GM18505 (cell line): ENCODE data around the gene NR2E3.

Source experiments
- ATAC-seq: cut with Tn5 transposase; IDR thresholded peaks from one replicate; pipeline ENCODE4 v1.9.1; 2021; ENCODE audit not compliant: unreplicated experiment
- POLR2A ChIP-seq: IDR thresholded peaks from 4 replicates; pipeline ENCODE4 v1.6.1; 2011; ENCODE audit warnings: borderline replicate concordance; ENCODE audit not compliant: insufficient read depth, insufficient read length; ENCODE audit errors: extremely low read depth

NR2E3 gene

GRCh38 chr15:71801935-71802655 is 8.3 kb upstream of the NR2E3 start:
- ATAC-seq: no peak

GRCh38 chr15:71802770-71803169 is 7.6 kb upstream of the NR2E3 start:
- no peak for ATAC-seq
- no peak for TF ChIP-seq POLR2A

More at GRCh38 chr15:71801935-71802655, 8.3 kb upstream of the NR2E3 start:
- TF ChIP-seq POLR2A: no peak

GRCh38 chr15:71804226-71804625 is 6.1 kb upstream of the NR2E3 start:
- no peak for TF ChIP-seq POLR2A
- ATAC-seq: no peak

DNA sequence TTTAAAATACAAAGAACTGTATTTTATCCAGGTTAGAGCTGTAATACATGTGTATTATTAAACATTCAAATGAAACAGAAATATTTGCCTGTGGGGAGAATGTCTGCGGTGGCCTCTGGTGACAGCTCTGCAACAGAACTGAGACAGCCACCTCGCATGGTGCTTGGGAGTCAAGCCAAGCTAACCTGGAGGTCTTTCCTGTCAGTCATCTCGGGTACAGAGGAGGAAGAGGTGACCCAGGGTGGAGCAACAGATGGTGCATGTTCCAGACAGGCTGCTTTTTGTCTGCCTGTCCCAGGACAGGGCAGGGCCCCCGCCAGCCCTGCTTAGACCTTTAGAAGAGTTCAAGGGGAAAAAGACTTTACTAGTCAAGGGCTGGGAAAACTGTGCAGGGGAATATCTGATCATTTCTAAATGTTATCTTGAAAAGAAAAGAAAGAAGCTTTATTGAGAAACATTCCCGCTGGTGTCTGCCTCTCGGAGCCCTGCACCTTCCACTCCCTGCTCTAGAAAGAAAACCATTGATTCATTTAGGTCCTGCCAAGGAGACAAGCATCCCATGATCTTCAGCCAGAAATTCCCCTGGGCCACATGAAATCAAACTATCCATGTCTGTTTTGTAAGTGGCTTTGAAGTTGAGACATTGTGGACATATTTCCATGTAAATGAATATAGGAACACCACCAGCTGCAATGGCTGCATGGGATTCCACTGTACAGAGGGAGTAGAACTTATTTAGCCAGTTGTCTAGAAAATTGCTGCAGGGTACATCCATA is 5.5 kb upstream of the NR2E3 start:
- ATAC-seq: no peak
- TF ChIP-seq POLR2A: no peak

DNA sequence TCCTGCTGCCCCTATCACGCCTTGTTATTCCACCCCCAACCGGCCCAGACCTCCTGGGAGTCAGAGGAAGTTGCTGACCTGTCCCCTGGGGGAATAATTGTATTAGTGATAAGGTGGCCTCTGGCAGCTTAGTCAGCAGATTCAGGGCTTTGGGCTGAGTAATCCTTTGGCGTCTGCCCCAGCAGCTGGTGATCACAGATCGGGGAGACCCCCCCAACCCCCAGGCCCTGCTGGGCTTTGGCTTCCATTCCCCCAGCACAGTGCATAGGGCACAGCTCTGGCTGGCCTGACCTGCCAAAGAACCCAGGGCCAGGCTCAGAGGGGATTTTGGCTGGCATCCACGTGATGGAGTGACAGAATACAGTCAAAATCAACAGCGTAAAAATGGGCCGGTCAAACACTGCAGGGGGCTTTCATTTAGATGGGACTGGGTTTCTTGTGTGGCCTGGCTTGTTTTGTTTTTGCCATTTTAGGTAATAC is 3.9 kb upstream of the NR2E3 start:
- TF ChIP-seq POLR2A: no peak
- no peak for ATAC-seq

DNA sequence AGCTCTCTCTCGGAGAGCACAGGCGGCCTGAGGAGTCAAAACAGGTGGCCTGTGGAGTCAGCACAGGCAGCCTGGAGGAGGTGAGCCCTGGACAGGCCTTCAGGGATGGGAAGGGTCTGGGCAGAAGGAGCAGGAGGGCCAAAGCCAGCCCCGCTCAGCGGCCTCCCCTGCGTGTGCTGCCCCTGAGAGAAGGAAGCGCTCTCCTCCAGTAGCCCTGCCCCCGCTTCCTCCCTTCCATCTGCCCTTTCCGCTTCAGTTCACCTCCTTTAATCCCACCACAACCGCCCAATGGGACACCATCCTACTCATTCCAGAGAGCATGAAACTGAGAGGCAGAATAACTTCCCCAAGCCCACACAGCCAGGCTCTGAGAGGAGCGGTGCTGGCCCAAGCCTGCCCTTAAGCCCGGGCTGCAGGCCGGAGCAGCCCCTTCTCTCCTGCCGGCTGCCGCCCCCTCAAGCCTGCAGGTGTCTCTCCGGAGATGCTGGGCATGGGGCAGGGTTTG is 3.2 kb upstream of the NR2E3 start:
- no peak for ATAC-seq

GRCh38 chr15:71807691-71808091 is 2.7 kb upstream of the NR2E3 start:
- TF ChIP-seq POLR2A: no peak
- ATAC-seq: no peak

More for the DNA sequence above, 3.2 kb upstream of the NR2E3 start:
- TF ChIP-seq POLR2A: no peak

DNA sequence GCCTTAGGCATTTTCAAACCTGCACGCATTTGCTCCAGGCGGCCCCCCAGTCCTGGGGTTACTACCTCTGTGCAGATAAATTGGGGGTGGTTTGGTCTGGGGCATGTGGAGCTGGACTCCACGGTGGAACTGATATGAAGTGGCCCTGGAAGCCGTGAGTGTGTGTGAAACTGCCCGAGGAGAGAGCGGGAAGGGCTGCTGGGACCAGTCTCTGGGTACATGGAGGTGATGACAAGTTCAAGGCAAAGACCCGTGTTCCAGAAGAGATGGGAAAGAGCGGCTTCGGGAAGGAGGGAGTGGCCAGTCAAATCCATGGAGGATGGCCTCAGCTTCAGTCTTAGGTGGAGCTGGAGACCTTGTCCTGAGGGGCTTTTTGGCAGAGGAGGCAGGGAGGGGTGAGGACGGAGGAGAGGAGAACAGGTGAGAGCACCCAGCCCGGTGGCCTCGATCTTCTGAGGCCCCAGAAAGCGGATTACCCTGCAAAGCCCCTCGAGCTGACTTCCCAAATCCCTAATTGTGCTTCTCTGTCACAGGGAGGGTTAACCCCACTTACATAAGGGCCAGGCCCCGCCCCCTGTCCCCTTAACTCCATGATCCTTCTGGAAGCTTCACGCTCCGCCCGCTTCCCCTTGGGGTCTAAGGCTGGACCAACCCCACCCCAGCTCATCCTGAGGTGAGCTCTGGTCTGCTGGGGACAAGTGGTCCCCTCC is 1.9 kb upstream of the NR2E3 start:
- no peak for ATAC-seq
- TF ChIP-seq POLR2A: no peak

DNA sequence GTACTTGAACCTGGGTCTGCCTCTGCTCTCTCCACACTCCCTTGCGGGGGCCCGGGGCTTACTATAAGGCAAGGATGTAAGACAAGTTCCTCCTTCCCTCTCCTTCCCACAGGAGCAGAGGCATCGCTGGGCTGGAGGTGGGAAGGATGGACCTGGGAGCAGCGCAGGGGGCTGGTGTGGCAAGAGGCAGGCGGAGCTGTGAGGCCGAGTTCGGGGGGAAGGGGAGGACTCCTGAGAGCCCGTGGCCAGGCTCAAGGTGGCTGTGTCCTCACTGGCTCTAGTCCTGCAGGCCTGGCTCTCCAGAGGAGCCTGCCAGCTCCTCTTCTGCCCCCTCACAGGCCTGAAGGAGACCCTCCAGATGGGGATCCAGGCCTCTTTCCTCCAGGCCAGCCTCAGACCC is 1.0 kb upstream of the NR2E3 start:
- no peak for TF ChIP-seq POLR2A
- no peak for ATAC-seq

DNA sequence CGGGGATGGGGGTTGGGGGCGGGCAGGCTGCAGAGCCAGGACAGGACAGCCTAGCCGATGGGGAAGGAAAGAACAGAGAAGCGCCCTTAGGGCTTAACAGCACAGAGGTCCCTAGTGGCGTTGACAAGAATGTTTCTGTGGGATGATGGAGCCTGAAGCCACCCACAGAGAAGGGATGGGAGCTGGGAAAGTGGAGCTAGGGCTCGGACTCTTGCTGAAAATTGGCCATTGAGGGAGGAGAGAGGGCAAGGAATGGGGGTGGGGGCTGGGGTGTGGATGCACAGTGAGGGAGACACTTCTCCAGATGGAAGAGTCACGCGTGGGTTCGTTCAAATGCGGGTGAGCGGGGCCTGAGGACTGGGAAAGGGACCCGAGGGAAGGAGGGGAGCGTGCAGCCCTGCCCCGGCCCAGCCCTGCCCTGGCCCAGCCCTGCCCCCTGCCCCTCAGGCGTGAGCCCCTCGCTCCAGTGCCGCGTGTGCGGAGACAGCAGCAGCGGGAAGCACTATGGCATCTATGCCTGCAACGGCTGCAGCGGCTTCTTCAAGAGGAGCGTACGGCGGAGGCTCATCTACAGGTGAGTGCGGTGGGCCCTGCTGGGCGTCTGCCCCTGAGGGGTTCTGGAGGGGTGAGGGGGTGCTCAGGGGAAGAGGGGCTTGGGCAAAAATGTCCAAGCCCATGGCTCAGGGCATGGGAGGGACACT is 832 bp downstream of the NR2E3 start:
- no peak for ATAC-seq
- TF ChIP-seq POLR2A: no peak

GRCh38 chr15:71811752-71812735 is 1.7 kb downstream of the NR2E3 start:
- ATAC-seq: no peak
- no peak for TF ChIP-seq POLR2A
